Measurements from ENCODE around the gene LPCAT1. TPM values are rescaled to one million over a fixed set of nuclear protein-coding genes. Genes with fewer than 3 reads are reported as not detected.

Gene LPCAT1
- total RNA-seq, 4 donors from 2014 or later, result 23.4 to 45.3 (median 26.8) TPM

DNA sequence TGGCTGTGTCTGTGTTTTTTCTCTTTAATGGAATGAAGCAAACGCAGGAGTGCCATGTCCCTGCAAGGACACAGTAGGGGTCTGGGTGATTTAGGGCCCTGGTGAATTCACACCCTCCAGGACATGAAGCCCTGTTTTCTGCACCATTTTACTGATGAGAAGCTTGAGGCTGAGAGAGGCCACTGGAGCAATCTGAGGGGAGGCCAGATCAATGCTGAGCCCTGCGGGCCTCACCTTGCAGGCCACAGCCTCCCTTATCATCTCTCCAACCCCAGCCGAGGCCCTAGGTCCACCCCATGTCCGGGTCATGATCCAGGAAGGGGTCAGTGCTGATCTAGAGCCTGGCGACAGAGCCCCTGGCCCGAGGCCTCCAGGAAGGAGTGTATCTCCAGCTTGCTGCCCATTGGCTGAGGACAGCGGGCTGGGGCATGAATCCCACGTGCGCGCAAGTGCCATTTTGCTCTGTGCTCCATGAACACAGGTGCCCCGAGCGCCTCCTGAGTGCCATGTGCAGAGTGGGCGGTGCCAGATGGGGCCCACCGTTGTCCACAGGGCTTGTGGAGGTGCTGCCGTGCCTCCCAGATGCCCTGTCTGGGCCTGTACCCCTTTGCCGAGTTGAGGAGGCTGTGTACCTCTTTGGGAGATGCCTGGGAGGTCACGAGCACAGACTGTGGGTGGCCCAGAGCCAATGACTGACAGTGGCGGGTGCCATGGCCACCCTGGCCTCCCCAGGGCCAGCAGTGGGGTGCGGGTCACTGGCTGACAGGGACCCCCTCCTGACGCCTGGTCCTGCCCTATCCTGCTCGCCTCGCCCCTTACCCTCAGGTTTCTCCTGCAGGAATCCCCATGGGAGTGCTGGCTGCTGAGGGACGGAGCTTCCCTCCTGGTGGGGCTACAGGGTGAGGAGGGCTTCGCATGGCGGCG is 32.3 kb upstream of the LPCAT1 start:
- Histone ChIP-seq H3K36me3 (no peaks in the 10 kb centered on the region), H3K9me3 (no peaks in the 10 kb centered on the region), H3K27me3 (peaks cover 0 to 24% of the 10 kb centered on the region in 2 donors), H3K4me3 (no peak overlapping the region), H3K4me1 (peaks cover 0 to 26% (median 7%) of the 10 kb centered on the region in 4 donors), H3K27ac (no peak overlapping the region)
- WGBS, 2 donors, result 76 to 80% methylated on average over 17 to 25 of the region's 26 CpGs
- TF ChIP-seq CTCF (IDR thresholded peaks at IDR 0.05) (no peak), POLR2A (IDR thresholded peaks at IDR 0.05) (no peak), EP300 (IDR thresholded peaks at IDR 0.05) (no peak)
- DNase-seq (ENCODE audit: low spot score in 2 of 2), result no peak

- no peak for DNase-seq (ENCODE audit: low spot score in 2 of 2)
- H3K4me1 ChIP-seq, result peaks cover 0 to 30% (median 7%) of the 10 kb centered on the region in 4 donors
- H3K27me3 ChIP-seq, result peaks cover 0 to 20% of the 10 kb centered on the region in 2 donors
- TF ChIP-seq EP300 (IDR thresholded peaks at IDR 0.05), result no peak
- TF ChIP-seq CTCF (IDR thresholded peaks at IDR 0.05), result no peak
- no peak for TF ChIP-seq POLR2A (IDR thresholded peaks at IDR 0.05)
- H3K36me3 ChIP-seq, result no peaks in the 10 kb centered on the region
- H3K27ac ChIP-seq, result no peak overlapping the region
- no peak overlapping the region for H3K4me3 ChIP-seq
- WGBS, 2 donors, result 66 to 67% methylated on average over 25 to 28 of the region's 28 CpGs
- H3K9me3 ChIP-seq, result no peaks in the 10 kb centered on the region
These were observed 31.4 kb upstream of the LPCAT1 start for GRCh38 chr5:1555011-1555807.

- TF ChIP-seq POLR2A (IDR thresholded peaks at IDR 0.05), result no peak
- no peak for TF ChIP-seq CTCF (IDR thresholded peaks at IDR 0.05)
- TF ChIP-seq EP300 (IDR thresholded peaks at IDR 0.05), result no peak
- no peak overlapping the region for H3K27ac ChIP-seq
- H3K27me3 ChIP-seq, result peaks cover 0 to 20% of the 10 kb centered on the region in 2 donors
- 90 to 95% methylated on average over 11 of the region's 11 CpGs for WGBS, 2 donors
- H3K36me3 ChIP-seq, result no peaks in the 10 kb centered on the region
- DNase-seq (ENCODE audit: low spot score in 2 of 2), result no peak
- H3K4me1 ChIP-seq, result peaks cover 0 to 30% (median 7%) of the 10 kb centered on the region in 4 donors
- no peak overlapping the region for H3K4me3 ChIP-seq
- H3K9me3 ChIP-seq, result no peaks in the 10 kb centered on the region
These were observed 30.7 kb upstream of the LPCAT1 start for GRCh38 chr5:1554410-1554967.

DNA sequence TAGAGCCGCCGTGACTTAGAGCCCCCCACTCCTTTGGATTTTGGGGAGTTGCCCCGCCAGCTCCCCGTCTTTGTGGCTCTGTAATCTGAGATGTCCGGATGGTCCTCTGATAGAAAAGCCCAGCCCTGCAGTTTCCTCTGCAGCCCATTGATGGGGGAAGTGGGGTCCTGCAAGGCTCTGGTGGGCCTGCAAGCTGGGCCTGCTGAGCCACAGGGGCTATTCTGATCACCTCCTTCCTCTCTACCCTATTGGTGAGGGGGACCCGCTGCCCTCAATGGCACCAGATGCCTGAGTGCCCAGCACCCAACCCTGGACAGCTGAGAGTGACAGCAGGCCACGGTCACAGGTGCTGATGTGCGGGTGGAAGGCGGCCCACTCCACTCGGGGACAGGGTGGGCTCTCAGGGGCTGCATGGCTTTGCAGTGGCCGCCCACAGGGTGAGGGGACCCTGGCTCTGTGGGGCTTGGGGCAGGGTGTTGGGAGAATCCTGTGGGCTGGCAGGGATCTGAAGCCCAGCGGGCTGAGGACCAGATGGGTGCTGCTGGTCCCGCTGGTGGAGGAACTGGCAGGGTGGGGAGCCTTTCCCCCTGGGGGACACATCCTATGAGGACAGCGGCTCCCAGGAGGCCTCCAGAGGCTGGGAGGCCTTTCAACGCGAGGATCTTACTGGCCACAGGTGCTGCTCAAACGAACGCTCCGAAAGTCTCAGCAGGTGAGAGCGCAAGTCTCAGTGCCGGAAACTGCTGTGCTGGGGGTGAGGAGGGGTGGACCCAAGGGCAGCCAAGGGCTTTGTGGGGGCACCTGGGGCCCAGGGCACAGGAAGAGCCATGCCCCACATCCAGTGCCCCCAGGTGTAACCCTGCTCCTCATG is 30.0 kb upstream of the LPCAT1 start:
- TF ChIP-seq CTCF (IDR thresholded peaks at IDR 0.05), result no peak
- no peak for TF ChIP-seq EP300 (IDR thresholded peaks at IDR 0.05)
- TF ChIP-seq POLR2A (IDR thresholded peaks at IDR 0.05), result no peak
- H3K36me3 ChIP-seq, result no peaks in the 10 kb centered on the region
- no peaks in the 10 kb centered on the region for H3K9me3 ChIP-seq
- H3K4me1 ChIP-seq, result peaks cover 0 to 27% (median 7%) of the 10 kb centered on the region in 4 donors
- no peak overlapping the region for H3K4me3 ChIP-seq
- no peak overlapping the region for H3K27ac ChIP-seq
- no peak for DNase-seq (ENCODE audit: low spot score in 2 of 2)
- H3K27me3 ChIP-seq, result peaks cover 0 to 22% of the 10 kb centered on the region in 2 donors
- WGBS, 2 donors, result 79 to 83% methylated on average over 18 to 21 of the region's 21 CpGs

Measured in tibial nerve (tissue), 4 donors.